GM21529 (cell line): Measurements from ENCODE around the gene AFF3.

ENCODE experiments used
- ATAC-seq: cut with Tn5 transposase; IDR thresholded peaks from one replicate; pipeline ENCODE4 v1.9.1; 2021; ENCODE audit not compliant: unreplicated experiment

Gene AFF3

DNA sequence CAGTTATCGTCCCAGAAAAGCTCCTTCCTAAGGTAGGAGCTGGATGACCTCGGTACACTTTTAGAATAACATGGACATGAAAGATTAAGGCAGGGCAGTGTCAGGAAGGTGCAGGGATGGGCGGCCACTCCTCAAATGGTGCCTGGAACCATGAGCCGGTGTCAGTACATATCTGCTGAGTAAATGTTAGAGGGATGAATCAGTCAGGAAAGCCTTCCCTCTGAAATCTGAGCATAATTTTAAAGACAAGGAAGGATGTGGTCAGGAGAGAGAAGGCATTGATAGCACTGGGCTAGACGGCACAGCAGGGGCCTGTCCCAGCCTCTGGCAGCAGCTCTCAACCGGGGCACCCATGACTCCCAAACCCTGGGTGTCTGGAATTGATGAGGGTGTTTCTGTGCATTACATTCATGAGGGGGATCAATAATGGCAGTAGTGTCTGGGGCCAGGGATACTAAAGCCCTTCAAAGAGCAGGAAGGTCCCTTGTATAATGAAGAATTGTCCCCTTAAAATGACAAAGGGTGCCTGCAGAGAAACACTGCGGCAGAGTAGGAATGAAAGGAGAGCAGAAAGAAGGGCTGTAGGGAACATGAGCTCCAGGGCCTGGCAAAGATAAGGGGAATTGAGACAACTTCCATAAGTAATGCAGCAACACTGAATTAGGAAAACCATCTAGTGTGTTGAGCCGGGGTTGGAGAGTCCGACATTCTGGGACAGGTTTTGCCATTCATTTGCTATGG lies 490.3 kb downstream of the AFF3 start:
- ATAC-seq = no peak

DNA sequence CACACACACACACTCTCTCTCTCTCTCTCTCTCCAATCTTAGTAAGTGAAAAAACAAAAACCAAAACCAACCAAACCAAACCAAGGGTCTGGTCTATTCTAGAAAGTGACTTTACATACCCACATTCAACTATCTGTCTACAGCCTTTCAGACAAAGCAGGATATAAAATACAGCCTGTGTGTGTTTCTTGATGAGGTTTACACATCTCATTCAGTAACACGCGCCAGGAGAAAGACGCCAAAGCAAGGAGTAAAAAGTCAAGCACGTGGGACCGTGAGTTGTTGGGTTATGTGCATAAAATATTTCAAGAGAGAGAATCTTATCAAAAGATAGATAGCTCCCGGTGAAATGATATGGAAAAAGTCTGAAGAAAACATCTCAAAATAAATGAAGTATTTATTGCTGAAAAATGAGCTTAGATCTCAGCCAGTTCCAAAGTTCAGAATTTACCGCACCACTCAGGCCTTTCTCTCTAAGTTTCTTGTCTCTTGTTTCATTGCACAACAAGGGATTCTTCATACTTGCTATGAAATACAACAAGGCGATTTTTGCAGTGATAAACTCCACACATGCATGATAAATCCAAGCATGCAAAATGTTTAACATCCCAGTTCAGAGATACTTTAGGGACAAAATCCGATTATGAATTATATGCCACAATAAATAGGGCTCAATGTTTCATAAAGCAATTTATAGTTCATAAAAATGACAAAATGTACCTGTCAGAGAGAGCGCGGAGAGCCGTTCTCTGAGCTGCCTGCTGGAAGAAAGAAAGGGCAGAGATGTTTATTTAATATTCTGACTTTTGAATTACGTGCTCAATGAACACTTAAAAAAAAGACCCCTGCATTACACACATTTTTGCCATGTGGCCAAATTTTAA lies 493.2 kb downstream of the AFF3 start:
- ATAC-seq = no peak

DNA sequence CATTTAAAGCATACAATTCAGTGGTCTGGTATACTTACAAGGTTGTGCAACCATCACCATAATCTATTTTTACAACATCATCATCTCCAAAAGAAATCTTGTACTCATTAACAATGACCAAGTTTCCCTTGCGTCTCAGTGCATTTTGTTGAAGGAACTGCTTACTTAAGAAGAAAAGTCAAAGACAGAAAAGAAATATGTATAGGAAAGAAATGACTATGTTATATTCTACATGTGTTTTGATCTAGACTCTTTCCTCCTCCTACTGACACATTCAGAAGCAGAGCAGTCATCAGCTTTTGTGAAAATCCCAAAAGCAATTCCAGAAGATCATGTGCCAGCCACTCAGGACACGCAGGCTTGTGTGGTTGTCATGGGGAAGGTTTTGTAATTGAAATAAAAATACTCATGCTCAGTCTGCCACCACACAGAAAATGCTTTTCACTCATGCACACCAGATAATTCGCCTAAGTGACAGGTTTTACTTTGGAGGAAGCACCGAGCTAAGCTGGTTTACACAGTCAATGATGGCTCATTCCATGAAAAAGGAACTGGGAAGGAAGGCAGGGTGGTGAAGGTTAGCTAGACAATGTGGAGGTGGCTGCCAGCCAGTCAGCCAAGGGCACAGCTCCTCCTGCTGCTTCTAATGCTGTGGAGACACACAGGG lies 494.1 kb downstream of the AFF3 start:
- no peak for ATAC-seq

DNA sequence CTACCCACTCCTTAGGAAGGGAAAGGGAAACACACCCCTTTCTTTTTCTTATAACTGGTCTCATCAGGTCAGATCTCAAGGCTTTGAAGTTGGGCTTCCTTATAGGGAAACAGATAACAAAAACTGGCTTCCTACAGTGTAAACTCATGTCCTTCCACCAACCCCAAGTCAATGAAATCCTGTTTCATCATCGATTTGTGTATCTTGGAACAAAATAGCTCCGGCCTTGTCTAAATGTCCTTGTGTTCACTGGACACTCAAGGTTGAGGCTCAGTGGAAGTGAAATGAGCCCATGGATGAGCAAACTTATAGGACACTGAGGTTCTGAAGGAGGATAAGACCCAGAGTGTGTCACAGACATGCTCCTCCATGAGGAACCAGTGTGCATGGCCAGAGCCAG lies 496.4 kb downstream of the AFF3 start:
- ATAC-seq = no peak

DNA sequence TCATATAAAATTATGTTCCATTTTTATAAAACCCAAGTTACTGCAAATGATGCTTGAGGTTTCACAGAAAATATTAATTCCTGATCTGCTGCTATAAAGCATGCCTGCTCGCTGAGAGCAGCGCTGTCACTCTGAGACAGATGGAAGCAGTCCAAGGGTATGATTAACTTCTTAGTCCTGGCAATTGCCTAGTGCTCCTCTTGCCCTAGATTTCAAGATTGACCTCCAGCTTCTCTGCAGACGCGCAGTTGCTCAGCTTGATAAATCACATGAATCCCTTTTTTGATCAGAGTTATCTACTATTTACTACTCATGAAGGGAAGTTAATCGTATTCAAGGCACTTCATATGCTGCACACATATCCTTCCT lies 498.0 kb downstream of the AFF3 start:
- no peak for ATAC-seq

DNA sequence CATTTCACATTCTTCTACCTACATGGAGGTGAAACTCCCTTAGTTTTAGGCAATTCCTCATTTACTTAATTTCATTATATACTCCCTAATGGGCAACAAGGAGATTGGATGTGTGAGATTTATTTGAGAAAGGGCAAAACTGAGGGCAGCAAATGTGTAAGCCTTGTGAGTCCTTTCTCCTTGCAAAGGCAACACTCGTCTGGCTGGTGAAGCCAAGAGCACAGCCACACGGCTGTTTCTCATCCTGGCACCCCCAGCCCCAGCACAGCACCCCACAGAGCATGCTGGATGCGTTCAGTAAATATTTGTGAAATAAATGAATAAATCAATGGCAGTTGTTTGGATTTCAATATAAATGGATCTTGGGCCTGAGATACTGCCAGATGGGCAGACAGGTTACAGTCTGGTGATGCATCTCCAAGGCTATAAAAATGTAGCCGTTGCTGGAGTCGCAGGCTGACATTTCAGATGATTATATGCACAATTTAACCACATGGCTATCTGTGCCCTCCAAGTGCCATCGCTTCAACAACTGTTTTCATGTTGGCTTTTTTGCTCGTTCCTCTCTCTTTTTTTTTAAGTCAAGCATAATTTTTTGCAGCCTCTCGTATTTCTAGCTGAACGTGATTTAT lies 498.5 kb downstream of the AFF3 start:
- no peak for ATAC-seq

DNA sequence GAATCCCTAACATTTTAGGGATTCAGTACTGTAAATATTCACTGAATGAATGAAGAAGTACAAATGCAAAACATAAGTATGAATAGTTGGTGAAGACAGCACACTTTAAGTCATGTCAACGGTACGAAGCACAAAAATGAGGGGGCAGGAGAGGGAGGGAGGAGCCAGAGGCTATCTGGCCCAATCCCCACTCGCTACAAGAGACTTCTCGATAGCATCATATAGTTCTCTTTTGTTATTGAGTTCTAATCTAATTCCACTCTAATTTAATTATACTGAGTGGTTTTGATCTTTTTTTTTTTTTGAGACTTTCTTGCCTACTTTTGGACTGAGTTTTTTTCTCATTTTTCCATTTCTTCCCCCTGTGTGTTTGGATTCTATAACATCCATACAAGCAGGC lies 500.4 kb downstream of the AFF3 start:
- no peak for ATAC-seq

DNA sequence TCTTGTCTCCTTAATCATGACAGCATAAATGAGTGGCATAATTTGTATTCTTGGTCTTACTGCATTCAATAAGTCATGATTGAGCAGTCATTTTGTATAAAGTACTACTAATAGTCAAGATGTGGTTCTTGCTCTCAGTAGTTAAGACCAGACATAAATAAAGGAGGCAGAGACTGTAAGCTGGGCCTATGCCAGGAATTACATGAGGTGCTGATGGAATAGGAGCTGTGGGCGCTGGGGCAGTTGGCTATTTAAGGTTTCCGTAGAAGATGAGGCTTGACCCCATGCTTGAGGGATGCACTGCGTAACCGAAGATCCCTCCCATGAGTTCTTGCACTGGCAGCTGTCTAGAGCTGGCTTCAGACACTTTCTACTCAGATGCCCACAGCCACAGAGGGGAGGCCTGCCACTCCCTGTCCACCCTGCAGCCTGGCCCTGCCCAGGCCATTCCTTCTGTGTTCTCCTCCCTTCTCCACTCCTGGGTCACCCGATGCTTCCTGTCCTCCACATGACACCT lies 501.7 kb downstream of the AFF3 start:
- ATAC-seq = no peak

DNA sequence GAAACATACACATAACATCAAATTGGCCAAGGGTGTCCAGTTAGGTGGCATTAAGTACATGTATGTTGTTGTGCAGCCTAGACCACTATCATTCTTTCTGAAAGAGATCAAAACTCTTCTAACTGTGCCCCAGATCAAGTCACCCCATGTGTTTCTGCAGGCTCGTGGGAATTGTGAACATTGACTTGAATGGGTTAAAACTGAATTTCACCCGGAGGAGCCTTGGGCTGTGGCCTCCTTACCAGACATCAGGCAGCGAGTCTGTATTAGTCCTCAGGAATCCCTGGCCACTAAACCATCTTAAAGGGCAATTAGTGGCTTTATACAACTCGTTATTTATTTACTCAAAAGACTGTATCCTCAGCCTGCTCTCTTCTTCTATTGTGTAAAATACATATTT lies 503.6 kb downstream of the AFF3 start:
- ATAC-seq = no peak

DNA sequence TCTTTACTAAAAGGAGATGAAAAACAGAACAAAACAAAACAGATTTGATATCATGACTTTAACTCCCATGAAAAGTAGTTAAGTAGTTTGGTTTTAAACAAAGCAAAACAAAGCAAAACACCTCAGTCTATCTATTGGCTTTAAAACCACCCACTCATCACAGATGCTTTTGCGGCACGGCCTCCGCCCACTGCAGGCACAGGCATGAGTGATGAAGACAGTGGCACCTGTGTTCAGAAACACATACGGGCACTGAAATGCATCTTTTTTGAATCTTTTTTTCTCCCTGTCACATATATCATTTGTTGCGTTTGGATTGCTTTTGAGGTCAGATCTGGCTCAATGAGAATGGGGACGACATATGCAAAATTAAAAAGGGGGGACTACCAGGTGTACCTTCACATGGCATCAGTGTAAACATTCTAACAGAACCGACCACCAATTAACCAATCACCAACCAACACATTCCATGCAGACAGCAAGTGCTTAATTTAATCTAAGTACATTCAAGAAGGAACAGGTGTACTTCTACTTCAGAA lies 505.2 kb downstream of the AFF3 start:
- ATAC-seq = no peak

DNA sequence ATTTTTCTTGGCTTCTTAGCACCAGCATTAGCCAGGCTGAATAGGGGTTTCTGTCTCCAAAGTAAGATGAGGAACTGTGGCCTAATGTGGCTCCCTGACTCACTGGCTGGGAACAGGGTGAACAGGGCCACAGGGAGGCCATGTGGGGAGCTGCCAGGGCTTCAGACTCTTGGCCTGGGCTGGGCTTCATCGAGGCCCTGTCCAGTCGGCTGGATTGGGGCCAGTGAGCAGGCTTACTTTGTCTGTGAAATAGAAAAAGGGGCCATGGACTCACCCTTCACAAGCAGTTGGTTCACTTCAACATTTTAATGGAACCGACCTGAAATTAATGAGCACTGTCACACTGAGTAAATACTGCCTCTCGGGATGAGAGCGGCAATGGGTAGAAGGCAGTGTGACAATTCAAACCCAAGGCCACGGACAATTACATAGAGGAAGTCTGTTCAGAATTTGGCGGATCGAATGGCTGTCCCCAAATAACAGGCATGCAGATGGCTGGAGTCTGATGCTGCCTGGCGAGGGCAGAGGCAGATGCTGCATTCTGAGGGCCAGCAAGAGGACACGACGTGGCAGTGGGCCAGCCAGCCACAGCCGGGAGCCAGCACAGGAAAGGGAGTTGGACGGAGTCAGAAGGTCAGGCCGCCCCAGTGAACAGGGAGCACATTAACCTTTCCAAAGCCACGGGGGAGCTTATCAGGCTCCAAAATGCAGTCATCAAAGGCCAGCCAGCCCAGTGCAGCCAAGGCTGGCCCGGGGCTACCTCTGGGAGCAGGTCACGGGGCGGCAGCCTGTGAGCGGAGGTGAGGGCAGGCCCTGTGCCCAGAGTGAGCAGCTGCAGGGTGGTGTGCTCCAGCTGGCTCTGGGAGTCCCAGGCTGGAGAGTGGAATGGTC lies 506.0 kb downstream of the AFF3 start:
- ATAC-seq = no peak

DNA sequence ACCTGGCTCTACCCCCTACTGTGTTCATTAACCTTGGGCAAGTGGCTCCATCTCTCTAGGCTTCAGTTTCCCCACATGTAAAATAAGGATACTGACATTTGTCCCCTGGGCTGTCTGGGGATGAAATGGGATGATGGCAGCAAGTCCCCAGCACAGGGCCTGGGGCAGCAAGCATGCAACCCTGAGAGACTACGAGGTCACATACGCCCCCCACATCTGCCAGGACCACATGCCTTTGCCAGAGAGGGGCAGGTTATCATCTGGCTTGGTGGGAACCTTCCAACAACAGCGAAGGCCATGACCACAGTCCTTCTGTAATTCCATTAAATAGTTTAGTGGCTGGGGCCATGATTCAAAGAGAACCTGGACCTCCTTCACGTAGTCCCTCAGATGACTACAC lies 506.7 kb downstream of the AFF3 start:
- no peak for ATAC-seq

DNA sequence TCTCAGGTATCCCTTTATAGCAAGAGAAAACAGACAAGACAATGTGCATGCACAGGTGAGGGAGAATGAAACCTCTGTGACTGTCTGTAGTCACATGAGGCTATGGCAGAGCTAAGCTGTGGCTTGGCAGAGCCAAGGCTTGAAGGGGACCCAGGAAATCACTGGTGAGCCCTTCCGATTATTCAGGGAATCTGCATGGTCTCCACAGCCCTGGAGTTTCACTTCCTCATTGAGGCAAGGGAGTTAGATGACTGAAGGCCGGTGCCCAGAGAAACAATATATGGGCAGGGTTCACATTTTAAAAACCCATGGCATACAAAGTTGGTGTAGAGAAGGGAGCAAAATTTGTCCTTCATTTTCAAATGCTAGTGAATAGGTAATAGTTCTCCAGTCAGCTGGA lies 508.2 kb downstream of the AFF3 start:
- ATAC-seq = no peak

DNA sequence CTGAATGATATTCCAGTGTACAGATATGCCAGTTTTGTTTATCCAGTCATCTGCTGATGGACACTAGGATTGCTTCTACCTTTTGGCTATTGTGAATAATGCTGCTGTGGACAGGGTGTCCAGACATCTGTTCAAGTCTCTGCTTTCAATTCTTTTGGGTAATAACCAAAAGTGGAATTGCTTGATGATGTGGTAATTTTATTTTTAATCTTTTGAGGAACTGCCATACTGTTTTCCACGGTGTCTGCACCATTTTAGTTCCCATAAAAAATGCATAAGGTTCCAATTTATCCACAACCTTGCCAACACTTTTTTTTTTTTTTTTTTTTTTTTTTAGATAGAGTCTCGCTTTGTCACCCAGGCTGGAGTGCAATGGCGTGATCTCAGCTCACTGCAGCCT lies 510.7 kb downstream of the AFF3 start:
- ATAC-seq = no peak

DNA sequence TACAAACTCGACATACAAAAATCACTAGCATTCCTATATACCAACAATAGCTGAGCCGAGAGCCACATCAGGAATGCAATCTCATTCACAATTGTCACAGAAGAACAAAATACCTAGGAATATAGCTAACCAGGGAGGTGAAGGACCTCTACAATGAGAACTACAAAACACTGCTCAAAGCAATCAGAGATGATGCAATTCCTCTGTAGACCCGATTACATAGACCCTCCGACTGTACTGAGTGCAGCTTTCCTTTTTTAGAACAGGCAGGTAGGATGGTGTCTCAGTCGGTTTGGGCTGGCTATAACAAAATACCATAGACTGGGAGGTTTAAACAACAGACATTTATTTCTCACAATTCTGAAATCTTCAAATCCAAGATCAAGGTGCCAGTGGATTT lies 513.1 kb downstream of the AFF3 start:
- ATAC-seq = no peak

DNA sequence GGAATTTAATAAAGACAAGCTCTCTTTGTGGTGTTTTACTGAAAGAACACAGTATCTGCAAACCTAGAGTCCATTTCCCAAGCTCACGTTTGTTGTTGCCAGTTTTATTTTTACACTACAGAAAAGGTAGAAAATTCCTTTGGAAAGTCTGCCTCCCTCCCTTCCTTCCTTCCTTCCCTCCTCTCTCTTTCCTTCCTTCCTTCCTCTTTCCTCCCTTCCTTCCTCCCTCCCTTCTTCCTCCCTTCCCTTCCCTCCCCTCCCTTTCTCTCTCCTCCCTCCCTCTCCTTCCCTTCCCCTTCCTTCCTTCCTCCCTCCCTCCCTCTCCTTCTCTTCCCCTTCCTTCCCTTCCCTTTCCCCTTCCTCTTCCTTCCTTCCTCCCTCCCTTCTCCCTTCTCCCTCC lies 516.2 kb downstream of the AFF3 start:
- no peak for ATAC-seq

DNA sequence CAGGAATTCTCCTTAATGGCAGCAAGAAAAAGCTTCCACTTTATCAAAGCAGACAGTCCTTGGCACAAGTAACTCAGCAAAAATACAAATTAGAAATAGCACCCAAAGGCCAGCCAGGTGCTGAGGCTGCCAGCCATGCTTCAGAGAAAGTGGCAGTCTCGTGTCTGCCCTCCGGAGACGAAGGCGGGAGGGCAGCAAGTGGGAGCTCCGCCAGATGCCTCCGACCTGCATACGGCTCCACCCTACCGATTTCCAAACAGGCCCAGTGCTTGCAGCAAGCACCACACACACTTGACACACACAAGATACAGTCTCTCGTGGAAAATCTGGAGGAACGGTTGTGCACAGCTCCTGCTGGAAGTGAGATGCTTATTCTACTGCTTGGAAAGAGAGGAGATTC lies 517.7 kb downstream of the AFF3 start:
- no peak for ATAC-seq

DNA sequence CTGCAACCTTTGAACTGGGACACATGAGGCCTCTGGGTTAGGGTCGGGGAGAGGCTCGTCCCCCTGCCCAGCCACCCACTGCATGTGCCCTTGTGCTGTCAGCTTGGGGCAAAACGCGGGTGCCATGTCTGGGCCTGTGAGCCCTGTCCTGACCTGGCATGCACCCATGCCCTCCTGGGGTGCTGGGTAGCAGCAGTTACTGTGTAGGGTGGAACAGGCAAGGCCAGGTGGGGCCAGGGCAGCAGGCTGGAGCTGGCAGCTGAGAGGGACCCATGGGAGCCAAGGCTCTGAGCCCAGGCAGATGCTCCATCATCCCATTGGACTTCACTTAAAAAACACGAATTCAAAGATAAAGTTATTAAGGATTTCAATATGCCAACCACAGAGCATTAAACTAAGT lies 518.8 kb downstream of the AFF3 start:
- no peak for ATAC-seq

DNA sequence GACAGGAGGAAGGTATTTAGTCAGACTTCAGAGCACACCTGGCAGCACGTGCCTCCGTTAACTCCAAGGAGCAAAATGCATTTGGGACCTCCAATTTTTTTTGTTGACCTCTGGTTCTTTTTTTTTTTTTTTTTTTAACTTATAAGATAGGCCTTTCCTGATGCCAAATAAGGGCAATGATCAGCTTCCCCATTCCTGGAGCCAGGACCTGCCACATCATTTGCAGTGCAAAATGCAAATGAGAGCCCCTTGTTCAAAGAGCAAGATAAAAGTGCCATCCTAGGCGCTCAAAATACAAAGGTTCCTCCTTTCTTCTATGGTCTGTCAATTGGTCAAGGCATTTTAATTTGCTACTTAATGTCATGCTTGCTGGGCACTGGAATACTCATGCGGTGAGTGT lies 519.4 kb downstream of the AFF3 start:
- ATAC-seq = no peak

DNA sequence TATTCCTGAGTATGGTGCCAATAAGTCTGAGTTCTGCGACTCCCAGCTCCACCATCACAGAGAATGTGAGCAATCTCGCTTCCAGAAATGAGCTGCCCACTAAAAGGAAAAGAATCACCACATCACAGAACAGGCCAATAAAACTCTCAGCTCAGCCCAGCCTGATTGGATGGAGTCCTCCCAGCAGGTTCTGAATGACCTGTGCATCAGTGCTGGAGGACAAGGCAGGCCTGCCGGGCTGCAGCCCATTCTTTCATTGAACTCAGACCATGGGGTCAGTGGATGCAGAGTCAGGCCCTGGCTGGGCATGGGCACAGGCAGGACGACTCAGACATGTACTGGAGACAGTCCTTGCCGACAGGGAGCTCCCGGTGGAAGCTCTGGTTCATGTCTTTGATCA lies 519.9 kb downstream of the AFF3 start:
- ATAC-seq = no peak
